Mammary epithelial cell (primary cell): ENCODE data around the gene MFRP.

Source experiments
- CTCF ChIP-seq, 2 donors: IDR thresholded peaks in 1 of 2; conservative IDR thresholded peaks in 1 of 2; 2 replicates each; pipeline ENCODE4 v1.5.1; 2011 to 2012; ENCODE audit warnings: inconsistent platforms in 2 of 2, low read length in 2 of 2, mild to moderate bottlenecking in 2 of 2, control low read depth in 1 of 2, low read depth in 1 of 2; ENCODE audit not compliant: insufficient read depth in 1 of 2; ENCODE audit errors: extremely low read depth in 1 of 2
- EZH2 ChIP-seq: IDR thresholded peaks from 2 replicates; pipeline ENCODE4 v1.6.1; 2012; ENCODE audit warnings: low read length, inconsistent platforms, borderline replicate concordance

- TF ChIP-seq CTCF (conservative IDR thresholded peaks at IDR 0.05 in 1 of 2, IDR thresholded peaks at IDR 0.05 in 1 of 2; ENCODE audit: extremely low read depth in 1 of 2, insufficient read depth in 1 of 2, low read depth in 1 of 2, low read length in 2 of 2) (no peak), EZH2 (no peak)
Observed at GRCh38 chr11:119355091-119355843, 8.8 kb upstream of the MFRP start.
